Measurements from ENCODE around the gene DPP7.

DPP7 gene

DNA sequence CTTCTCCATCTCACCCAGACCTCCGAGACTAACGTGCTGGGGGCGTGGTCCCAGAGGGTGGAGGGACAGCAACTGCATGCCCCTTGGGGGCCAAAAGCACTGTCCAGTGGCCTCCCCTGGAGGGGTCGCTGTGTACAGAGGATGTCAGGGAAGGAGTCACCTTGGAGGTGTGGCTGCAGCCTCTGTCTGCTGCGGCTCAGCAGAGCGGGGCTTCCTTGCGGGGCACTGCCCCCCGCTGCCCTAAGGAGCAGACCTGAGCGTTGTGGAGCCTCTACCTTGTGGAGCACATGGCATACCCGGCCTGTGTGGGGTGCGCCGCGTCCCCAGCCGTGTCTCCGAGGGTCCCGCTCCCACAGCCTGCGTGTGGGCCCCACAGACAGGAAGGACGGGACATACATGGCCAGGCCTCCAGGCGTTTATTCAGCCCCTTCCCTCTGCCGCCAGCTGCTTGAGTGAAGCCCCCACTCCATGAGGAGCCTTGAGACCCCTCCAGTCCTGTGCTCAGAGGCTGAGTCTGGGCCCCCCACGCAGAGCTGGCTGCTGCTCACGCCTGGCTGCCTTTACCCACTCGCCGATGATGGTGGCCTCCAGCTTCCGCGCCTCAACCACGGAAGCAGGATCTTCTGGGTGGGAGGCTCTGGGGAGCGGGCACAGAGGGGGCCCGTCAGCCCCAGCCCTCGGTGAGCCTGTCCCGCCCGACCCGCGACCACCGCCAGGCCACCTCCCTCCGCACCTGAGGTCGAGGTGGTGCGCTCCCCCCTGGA lies 4.2 kb downstream of the DPP7 start:
- no peak for DNase-seq

DNA sequence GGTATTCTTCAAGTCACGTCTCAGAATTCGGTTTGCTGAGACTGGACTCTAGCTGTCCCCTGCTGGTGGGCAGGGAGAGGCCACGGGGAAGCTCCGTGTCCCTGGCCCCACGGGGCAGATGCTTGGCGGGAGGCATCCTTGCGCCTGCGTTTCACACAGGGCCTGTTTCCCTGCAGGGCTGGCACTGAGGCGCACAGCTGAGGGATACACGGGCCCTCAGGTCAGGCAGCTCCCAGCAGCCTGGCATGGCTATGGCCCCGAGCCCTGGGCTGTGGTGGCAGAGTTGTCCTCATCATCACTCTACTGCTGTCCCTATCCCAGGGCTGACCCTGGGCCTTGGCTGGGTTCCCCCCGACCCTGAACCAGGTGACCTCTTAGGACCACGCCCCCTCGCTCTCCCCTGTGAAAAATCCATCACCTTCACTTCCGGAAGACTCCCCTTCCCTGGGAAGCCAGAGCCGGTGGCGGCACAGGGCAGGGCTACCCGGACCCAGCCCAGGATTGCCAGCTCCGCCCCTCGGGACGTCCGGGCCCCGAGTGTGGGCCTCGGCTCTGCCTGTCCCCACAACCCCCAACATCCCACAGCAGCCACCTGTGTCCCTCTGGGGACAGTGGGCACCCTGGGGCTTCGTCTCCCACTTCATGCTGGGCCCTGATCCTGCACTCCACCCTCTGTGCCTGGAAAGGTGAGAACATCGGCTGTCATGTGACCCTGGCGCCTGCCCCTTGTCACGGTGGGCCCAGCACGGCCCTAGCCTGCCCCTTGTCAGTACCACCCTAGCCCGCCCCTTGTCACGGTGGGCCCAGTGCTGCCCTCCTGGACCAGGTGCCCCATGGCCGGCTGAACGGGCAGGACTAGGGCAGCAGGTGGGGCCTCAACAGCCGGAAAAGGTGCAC lies 5.0 kb downstream of the DPP7 start:
- DNase-seq, result no peak

DNA sequence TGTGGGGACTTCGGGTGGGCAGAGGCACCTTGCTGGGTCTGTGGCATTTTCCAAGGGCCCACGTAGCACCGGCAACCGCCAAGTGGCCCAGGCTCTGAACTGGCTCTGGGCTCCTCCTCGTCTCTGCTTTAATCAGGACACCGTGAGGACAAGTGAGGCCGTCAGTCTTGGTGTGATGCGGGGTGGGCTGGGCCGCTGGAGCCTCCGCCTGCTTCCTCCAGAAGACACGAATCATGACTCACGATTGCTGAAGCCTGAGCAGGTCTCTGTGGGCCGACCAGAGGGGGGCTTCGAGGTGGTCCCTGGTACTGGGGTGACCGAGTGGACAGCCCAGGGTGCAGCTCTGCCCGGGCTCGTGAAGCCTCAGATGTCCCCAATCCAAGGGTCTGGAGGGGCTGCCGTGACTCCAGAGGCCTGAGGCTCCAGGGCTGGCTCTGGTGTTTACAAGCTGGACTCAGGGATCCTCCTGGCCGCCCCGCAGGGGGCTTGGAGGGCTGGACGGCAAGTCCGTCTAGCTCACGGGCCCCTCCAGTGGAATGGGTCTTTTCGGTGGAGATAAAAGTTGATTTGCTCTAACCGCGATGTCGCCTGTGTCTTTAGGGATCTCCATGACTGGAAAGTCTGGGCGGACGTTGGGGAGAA lies 5.8 kb downstream of the DPP7 start:
- DNase-seq, result no peak

DNA sequence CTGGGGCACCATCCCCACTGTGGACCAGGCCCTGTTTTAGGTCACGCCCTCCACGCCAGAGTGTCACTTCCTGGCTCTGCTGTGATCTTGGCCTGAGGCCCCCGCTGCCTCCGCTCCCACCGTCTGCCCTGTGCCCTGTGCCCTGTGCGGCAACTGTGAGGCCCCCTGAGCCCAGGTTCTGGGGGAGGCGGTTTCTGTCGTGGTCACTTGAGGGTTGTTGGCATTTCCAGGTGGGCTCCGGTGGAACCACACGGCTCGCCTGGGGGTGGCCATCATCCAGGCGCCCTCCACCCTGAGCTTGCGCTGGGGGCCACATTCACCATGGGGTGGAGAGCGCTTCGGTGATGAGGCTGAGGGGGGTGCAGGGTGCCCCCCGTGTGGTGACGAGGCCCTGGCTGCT lies 6.6 kb downstream of the DPP7 start:
- no peak for DNase-seq

DNA sequence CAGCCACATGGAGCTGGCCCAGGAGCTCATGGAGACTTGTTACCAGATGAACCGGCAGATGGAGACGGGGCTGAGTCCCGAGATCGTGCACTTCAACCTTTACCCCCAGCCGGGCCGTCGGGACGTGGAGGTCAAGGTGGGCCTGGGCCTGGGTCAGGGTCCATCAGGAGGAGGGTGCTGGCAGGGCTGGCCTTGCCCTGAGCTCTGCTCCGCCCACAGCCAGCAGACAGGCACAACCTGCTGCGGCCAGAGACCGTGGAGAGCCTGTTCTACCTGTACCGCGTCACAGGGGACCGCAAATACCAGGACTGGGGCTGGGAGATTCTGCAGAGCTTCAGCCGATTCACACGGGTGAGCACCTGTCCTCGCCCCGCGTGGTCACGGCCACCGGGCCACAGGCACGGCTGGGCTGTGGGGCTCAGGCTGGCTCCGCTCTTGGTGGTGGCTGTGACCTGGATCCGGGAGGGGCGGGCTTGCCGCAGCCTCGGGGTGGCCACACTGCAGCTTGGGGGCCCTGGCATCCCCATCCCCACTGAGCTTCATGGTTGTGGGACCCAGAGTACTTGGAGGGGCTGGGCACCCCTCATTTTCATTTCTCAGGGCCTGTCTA lies 7.1 kb downstream of the DPP7 start:
- no peak for DNase-seq

DNA sequence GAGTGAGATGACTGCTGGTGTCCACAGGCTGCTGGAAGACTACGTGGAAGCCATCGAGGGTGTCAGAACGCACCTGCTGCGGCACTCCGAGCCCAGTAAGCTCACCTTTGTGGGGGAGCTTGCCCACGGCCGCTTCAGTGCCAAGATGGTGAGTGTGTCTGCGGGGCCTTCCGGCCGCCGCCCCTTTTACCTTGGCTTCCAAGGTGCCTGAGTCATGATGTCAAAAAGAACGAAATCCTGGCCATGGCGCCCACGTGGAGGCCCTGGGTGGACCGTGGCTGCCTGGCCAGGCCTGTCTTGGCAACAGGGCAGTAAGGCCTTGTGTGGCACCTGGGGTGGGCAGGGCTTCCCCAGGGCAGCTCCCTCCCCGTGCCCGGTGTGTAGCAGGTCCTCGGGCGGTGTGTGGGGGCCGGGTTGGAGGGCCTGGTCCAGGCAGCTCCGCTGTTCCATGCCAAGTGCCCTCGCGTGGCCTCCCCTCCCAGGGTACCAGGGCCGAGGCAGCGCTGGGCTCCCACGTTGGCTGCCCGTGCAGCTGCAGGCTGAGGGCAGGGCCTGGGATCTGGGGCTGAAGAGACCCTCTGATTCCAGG lies 7.8 kb downstream of the DPP7 start:
- no peak for DNase-seq

DNA sequence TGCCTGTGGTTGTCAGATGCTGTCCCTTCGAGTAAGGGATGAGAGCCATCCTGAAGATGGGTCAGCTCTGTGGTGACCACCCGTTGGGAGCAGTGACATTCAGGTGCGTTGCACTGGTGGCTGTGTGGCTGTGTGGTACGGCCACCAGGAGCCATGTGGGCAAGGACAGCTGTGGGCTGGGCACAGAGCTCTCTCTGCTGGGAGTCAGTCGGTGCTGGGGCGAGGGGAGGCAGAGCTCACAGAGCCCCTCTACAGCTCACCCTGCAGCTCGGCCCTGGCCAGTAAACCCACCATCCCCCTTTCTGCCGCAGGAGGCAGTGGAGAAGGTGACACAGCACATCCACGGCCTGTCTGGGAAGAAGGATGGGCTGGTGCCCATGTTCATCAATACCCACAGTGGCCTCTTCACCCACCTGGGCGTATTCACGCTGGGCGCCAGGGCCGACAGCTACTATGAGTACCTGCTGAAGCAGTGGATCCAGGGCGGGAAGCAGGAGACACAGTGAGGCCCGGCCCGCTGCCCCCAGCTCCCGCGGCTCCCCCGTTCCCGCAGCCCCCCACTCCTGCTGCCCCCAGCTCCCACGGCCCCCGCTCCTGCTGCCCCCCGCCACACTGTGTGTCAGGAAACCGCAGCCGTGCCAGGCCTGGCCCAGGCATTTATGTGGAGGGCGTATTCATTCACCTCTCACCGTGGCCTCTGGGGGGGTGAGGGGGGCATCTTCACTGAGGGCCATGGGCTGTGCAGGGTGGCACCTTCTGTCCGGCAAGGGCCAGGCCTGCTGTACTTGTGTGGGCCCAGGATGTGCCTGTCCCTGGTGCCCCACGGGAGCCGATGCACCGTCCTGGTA lies 8.5 kb downstream of the DPP7 start:
- DNase-seq, result no peak

DNA sequence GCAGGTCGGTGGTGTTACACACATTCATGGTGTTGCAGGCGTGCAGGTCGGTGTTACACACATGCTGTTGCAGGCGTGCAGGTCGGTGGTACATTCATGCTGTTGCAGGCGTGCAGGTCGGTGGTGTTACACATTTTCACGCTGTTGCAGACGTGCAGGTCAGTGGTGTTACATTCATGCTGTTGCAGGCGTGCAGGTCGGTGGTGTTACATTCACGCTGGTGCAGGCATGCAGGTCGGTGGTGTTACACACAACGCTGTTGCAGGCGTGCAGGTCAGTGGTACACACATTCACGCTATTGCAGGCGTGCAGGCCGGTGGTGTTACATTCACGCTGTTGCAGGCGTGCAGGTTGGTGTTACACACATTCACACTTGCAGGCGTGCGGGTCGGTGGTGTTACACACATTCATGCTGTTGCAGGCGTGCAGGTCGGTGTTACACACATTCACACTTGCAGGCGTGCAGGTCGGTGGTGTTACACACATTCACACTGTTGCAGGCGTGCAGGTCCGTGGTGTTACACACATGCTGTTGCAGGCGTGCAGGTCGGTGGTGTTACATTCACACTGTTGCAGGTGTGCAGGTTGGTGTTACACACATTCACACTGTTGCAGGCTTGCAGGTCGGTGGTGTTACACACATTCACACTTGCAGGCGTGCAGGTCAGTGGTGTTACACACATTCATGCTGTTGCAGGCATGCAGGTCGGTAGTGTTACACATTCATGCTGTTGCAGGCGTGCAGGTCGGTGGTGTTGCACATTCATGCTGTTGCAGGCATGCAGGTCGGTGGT lies 11.1 kb downstream of the DPP7 start:
- no peak for DNase-seq

DNA sequence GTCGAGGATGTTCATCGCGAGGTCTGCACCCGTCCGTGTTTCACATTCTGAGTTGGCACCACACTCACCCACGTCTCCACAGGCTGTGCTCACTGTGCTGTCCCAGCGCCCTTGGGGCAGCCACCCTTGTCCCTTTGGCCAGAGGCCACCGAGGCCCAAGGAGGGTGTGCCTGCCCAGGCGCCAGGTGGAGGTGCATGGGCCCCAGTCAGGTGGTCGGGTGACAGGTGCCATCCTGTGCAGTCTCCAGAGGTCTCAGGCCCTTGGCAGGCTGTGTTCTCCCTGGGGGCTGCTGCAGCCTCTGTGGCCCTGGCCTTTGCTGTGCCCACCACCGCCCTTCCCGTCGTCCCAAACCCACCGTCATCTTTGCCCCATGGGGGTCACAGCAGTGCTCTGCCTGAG lies 15.3 kb downstream of the DPP7 start:
- DNase-seq, result no peak

DNA sequence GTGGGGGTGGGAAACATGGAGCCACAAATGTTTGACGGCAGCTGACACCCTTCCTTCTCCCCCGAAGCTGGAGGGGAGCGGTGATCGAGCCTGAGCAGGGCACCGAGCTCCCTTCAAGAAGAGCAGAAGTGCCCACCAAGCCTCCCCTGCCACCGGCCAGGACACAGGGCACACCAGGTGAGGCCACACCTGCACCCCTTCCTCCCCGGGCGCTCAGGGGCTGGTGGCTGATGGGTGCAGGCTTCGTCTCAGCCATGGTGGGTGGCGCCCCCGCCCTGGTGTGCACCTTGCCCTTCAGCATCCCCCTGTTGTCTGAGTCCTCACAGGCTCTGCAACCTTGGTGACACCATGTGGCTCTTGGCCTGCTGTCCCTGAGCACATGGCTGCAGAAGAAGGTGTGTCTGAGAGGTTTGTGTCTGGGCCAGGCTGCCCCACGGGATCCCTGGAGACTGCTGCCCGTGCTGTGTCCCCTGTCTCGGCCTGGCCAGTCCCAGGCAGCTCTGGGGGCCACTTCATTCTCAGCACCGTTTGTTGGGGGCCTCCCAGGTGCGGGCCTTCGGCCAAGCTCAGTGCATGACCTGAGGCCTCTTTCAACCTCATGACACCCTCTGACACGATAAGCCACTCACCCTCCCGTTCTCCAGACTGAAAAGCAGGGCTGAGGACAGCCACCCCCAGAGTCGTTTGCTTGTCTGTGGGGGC lies 16.6 kb downstream of the DPP7 start:
- no peak for DNase-seq

DNA sequence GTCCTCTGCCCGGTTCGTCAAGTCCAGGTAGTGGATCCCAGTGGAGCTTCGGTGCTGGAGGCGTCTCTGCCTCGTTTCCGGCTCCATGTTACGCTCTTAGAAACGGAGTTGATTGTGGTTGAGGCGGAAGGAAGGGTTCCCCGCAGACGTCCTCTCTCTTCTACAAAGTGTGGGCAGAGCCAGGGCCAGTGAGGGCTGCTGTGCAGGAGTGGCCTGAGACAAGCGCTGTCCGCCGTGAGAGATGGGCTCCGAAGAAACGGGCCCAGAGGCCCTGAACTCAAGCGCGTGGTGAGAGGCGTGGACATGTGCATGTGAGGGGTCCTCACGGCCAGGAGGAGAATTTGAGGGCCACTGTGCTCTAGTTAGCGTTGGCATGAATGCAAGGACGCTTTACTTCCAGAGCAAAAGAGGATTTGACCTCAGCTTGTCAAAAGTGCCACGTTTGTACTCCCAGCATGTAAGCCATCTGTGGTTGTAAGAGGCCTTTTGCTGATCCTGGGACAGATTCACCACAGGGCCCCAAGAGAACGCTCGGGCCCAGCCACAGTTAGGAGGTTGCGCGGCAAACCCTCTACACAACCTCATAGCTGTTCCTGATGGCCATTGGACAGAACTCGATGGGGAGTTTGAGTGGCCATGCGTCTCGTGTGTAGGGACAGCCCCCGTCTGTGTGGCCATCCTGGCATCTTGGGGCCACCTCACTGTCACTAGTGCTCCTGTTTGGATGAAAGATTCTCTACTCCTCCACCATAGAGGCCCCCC lies 17.6 kb downstream of the DPP7 start:
- no peak for DNase-seq

DNA sequence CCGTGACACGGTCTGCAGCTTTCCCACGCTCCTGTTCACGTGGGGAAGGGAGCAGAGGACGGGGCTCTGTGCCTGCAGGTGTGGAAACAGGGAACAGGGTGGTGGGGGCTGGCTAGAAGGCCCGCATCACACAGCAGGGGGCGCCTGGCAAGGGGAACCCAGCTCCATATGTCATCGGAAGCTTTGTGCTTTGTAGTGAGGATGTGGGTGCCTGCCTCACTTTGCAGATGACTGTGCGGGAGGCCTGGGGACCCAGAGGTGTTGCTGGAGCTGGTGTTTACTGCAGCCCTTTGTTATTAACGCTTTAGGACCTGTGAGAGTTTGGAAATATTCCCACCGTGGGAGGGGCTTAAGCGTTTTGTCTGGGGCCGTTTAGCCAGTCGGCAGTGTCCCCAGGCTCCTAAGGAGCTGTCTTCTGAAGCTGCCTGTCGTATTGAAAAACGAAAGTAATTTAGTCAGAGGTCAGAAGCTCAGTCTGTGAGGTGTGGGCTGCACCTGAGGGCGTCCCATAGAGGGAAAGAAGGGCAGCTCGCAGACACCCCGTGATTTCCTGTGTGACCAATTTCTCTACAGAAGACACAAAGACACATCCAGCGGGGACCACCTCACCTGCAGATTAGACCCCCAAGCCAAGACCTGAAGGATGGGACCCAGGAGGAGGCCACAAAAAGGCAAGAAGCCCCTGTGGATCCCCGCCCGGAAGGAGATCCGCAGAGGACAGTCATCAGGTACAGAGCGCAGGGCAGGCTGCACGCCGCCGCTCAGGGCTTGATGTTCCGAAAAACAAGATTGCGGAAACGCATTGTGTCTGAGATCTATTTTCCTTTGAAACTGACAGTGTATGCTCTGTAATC lies 18.6 kb downstream of the DPP7 start:
- DNase-seq, result peak; percentile 81

DNA sequence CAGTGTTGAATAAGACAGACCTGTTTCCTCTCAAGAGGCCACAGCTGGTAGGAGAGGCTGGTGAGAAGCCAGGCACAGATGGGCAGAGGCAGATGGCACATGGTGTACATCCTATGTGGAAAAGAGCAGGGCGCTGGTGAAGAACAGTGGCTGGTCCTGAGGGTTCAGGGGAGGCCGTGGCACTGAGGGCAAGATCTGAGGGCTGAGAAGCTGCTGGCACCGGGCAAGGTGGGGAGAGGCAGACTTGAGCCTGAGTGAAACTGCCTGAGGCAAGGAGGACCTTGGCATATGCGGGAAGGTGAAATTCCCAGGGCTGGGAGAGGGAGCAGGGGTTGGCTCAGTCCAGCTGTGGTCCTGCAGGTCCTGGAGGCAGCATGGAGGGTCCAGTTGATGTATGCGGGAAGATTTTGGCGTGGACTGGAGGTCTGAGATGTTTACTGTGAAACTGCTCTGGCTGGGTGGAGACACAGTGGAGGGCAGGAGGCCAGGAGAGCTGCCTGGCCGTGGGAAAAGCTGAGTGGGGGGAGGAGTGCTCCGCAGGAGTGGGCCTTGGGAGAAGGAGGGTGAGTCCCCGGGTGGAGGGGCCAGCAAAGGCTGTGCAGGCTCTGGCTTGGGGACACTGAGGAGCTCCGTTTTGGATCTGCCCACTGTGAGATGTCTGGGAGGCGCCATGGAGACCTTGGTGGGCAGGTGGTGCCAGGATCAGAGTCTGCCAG lies 25.1 kb downstream of the DPP7 start:
- no peak for DNase-seq

DNA sequence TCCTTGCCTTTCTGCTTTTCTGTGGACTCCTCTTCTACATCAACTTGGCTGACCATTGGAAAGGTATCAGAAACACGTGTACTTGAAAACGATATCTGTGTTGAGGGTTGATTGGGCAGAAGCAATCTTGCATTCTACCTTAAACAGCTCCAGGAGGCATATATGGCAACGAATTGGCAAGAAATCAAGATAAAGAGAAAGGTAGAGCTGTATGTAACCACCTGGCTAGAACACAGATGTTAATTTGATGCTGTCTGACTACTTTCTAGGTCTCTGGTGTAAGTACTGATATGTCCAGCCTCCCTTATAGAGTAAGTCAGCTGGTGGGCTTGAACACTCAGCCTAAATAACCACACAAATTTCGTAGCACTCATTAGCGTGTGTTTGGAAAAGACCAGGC lies 26.4 kb downstream of the DPP7 start:
- no peak for DNase-seq

DNA sequence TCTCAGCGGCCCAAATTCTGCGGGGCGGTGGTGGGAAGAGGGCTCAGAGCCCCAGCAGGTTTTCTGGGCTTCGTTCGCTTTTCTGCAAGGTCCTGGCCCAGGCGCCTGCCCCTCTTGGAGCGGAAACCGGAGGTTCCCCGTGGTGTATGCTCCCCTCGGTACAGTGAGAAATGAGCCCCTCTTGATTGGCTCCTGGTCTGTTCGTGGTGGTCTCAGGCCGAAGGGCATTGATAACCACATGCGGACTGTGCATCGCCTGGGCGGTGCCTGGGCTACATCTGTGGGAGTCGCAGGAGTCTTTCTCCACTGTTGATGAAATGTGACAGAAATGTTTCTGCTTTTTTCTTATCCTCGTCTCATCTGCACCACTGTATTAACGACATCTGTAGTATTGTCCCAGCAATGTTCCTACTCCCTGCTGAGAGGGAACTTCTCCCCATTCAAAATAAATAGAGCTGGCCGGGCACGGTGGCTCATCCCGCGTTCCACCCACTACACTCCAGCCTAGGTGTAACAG lies 27.1 kb downstream of the DPP7 start:
- no peak for DNase-seq

DNA sequence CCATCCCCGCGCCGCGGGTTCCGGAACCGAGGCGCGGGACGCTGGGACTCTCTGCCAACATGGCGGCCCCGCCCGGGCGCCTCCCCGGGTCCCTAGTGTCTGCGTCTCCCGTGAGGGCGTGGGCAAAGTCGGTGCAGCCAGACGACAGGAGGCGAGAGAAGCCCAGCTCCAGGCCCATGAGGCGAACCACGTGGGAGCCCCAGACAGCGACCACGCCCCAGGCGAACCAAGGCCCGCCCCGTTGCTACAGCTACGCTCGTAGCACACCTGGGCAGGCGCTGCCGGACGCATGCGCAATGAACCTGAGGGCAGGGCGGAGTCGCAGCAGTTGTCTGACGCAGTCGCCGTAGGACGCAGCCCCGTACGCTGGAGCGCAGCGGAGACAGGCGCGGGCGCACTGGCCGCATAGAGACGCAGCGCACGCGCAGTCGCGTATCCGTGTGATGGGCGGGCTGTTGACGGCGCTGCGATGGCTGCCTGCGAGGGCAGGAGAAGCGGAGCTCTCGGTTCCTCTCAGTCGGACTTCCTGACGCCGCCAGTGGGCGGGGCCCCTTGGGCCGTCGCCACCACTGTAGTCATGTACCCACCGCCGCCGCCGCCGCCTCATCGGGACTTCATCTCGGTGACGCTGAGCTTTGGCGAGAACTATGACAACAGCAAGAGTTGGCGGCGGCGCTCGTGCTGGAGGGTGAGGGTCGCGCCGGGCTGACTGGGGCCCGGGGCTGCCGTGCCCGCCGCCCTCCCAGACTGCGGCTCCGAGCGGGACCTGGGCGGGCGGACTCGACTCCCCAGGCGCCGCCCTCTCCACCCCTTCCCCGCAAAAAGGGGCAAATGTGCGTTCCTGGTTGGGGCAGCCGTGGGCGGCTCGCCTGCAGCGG lies 27.8 kb downstream of the DPP7 start, which contains the start of gene MAN1B1:
Gene MAN1B1, plus strand, starts transcription at position 455 of the 878 bp plus-strand sequence. Its CDS starts 15 bp downstream, at position 470.
- DNase-seq, result peak; percentile 100

All from CD4-positive, alpha-beta T cell treated with Interferon gamma for 1 hour (primary cell).